Panc1 (cell line): Measurements from ENCODE around the gene HDHD3. TPM values are rescaled to one million over a fixed set of nuclear protein-coding genes. Genes with fewer than 3 reads are reported as not detected.
A peak's percentile ranks its signal among the peaks of the same experiment; 100 is the strongest.

ENCODE experiments used
- ATAC-seq: fragments of 200-7000 bp; cut with Tn5 transposase; 2 replicates; pipeline ENCODE4 v1.9.1; 2020; ENCODE audit warnings: mild to moderate bottlenecking, moderate library complexity
- Bru-seq: library from RNA; stranded (reverse); fragments of 400-500 nt; gene quantifications from one replicate; lab custom pipeline; 2021; lab: Mats Ljungman, UMichigan
- BruChase-seq, 2 experiments: library from RNA; stranded (reverse); fragments of 400-500 nt; gene quantifications; one replicate each; lab custom pipeline; 2021; lab: Mats Ljungman, UMichigan
- BruUV-seq: library from RNA; stranded (reverse); fragments of 400-500 nt; replicated peaks from 2 replicates; lab custom pipeline; 2021; lab: Mats Ljungman, UMichigan
- CTCF ChIA-PET: fragments of 300-600 bp; sonication (Branson Sonifier 250); formaldehyde crosslinking; loops from one replicate; lab custom pipeline; 2022; ENCODE audit warnings: antibody characterized with exemption; lab: Charles Lee
- POLR2A ChIA-PET: fragments of 300-600 bp; sonication (Branson Sonifier 250); formaldehyde crosslinking; loops from one replicate; lab custom pipeline; 2022; ENCODE audit warnings: antibody characterized with exemption; lab: Charles Lee
- DNase-seq: peaks from one replicate; pipeline ENCODE4 v3.0.0-alpha.2; 2010; ENCODE audit warnings: low read depth, low spot score
- H3K27ac ChIP-seq: 2 replicates; pipeline ENCODE4 v1.5.1; 2011; ENCODE audit warnings: mild to moderate bottlenecking, low read length, inconsistent platforms
- H3K27me3 ChIP-seq: fragments of 200-500 bp; sonication (Bioruptor generic); 2 replicates; pipeline ENCODE4 v1.6.0; 2014; ENCODE audit warnings: low read length, inconsistent platforms; ENCODE audit not compliant: control insufficient read depth, insufficient read depth
- H3K36me3 ChIP-seq: fragments of 200-500 bp; sonication (Bioruptor generic); 2 replicates; pipeline ENCODE4 v1.5.1; 2014; ENCODE audit warnings: inconsistent platforms, mild to moderate bottlenecking, low read length, moderate library complexity; ENCODE audit not compliant: control insufficient read depth, insufficient read depth
- H3K4me1 ChIP-seq: 2 replicates; pipeline ENCODE4 v1.5.1; 2011; ENCODE audit warnings: inconsistent platforms, mild to moderate bottlenecking, low read length, moderate library complexity; ENCODE audit not compliant: control insufficient read depth, insufficient read depth
- H3K4me3 ChIP-seq, 2 experiments: 2 replicates each; pipeline ENCODE4 v1.5.1; 2011 to 2012; ENCODE audit warnings: low read depth in 2 of 2, low read length in 2 of 2, mild to moderate bottlenecking in 2 of 2, inconsistent platforms in 1 of 2, moderate library complexity in 1 of 2
- H3K9me3 ChIP-seq: fragments of 200-500 bp; sonication (Bioruptor generic); 2 replicates; pipeline ENCODE4 v1.5.1; 2014; ENCODE audit warnings: low read depth, mild to moderate bottlenecking, inconsistent platforms, low read length, moderate library complexity; ENCODE audit not compliant: control insufficient read depth, insufficient read depth
- CTCF ChIP-seq: fragments of 450-650 bp; IDR thresholded peaks from 2 replicates; pipeline ENCODE4 v1.5.1; 2017; ENCODE audit warnings: mild to moderate bottlenecking
- POLR2AphosphoS5 ChIP-seq: IDR thresholded peaks from 2 replicates; pipeline ENCODE4 v1.6.1; 2012; ENCODE audit warnings: mild to moderate bottlenecking, low read depth, low read length, moderate library complexity
- REST ChIP-seq, 2 experiments: IDR thresholded peaks; 2 replicates each; pipeline ENCODE4 v1.6.1; 2011 to 2012; ENCODE audit warnings: low read depth in 2 of 2, control low read depth in 1 of 2, low read length in 1 of 2, mild to moderate bottlenecking in 1 of 2, moderate library complexity in 1 of 2; ENCODE audit not compliant: insufficient read depth in 1 of 2
- SIN3A ChIP-seq: IDR thresholded peaks from 2 replicates; pipeline ENCODE4 v1.6.1; 2012; ENCODE audit warnings: low read depth, mild to moderate bottlenecking, low read length, moderate library complexity, borderline replicate concordance; ENCODE audit not compliant: insufficient read depth
- TCF7L2 ChIP-seq: IDR thresholded peaks from 2 replicates; pipeline ENCODE4 v1.6.1; 2011; ENCODE audit warnings: mild to moderate bottlenecking, low read depth, low read length, inconsistent platforms
- in situ Hi-C: cut with HindIII; loops from 2 replicates; pipeline ENCODE4 v1.10.0; 2016; ENCODE audit warnings: low sequenced_read_pairs, low pct_unique_long_range_greater_than_20kb
- intact Hi-C: fragments of 100-400 bp; cut with micrococcal nuclease; formaldehyde crosslinking; loops from one replicate; pipeline ENCODE4 v1.10.0; 2022; ENCODE audit not compliant: unreplicated experiment
- long read RNA-seq: library from polyadenylated mRNA; unstranded; transcript quantifications from one replicate; pipeline ENCODE4 v2.0.0, GENCODE V29; 2021; ENCODE audit not compliant: unreplicated experiment
- polyA plus RNA-seq: library from polyadenylated mRNA; unstranded; fragments of >200 nt; gene quantifications from one replicate; pipeline ENCODE4 v1.2.1, GENCODE V29; 2012; ENCODE audit warnings: missing spikeins; ENCODE audit not compliant: insufficient read length
- total RNA-seq: library from RNA; stranded (reverse); gene quantifications from one replicate; pipeline ENCODE4 v1.2.1, GENCODE V29; 2021; ENCODE audit not compliant: unreplicated experiment

The HDHD3 gene
- total RNA-seq (14.5 TPM), Bru-seq, nascent RNA (percentile 62 among the genes with signal in this experiment), BruChase-seq, experiment 1, labeled RNA remaining after a 2-hour chase (percentile 72 among the genes with signal in this experiment), BruChase-seq, experiment 2, labeled RNA remaining after a 6-hour chase (percentile 55 among the genes with signal in this experiment)
- polyA plus RNA-seq = 13.5 TPM
- long read RNA-seq, transcript HDHD3-203 (3 exons, 913 nt) = major isoform, 5 of 13 reads
- long read RNA-seq, partial matches to known transcripts = 0 of 13 reads
- long read RNA-seq, other reads (novel, unspliced or antisense) = 2 of 13 reads

DNA sequence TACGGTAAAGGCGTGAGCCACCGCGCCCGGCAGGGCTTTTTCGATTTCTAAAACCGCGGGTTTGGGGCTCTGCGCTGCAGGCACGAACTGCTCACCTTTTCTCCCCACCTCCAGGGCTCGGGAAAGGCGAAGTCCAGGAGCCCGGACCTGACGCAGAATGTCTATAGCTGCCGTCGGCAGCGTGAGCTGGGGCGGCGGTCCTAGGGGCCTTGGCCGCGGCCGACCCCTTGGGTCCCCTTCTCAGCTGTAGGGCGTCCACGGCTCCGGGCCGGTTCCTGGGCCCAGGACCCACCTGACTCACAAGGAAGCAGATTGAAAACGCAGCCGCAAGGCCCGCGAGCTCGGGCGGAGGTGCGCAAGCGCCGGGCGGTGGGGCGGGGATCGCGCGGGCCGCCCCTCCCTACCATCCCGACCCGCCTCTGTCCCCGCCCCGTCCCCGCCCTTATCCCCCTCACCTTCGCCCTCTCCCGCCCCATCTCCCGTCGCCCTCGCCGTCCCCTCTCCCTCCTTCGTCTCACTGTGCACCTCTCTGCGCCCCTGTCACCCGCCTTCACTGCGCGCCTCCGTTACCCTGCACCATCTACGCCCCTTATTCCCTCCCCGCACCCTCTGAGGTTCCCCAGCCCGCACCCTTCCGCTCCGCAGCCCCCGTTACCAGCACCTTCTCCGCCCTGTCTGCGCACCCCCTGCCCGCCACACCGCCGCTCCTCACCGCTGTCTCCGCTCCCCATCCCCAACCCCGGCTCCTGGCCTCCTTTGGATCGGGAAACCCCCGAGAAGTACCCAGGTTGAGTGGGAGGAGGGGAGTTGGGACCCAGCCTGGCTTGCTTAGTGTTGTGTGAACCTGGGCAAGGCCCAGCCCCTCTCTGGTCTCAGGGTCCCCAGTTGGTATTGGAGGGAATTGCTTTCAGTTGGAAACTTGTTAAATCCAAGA lies at the start of gene HDHD3:
Gene HDHD3, minus strand, starts transcription at position 353 of the 934 bp plus-strand sequence. CDS start 2,632 bp downstream, outside the sequence.
- Histone ChIP-seq H3K27me3 (no peaks in the 10 kb centered on the region), H3K4me3 (peak within 1 kb of the TSS; percentile 76 to 82), H3K9me3 (no peaks in the 10 kb centered on the region), H3K27ac (peak within 1 kb of the TSS; percentile 75), H3K36me3 (no peaks in the 10 kb centered on the region; the same call in 1 of the 2 replicates), H3K4me1 (no peaks in the 10 kb centered on the region; the same call in 1 of the 2 replicates)
- no peak for DNase-seq
- in situ Hi-C loops = no loop called here
- ATAC-seq = peak; percentile 98
- CTCF ChIA-PET = interaction anchor here (0.6 to 0.8 kb wide), 3 partner anchors 95 to 212 kb away, joined by 3 to 4 read pairs (median 3); no protein-coding TSS in a partner anchor
- BruUV-seq = no TSS peak
- TF ChIP-seq POLR2AphosphoS5 = peak; percentile 70; the same call in 1 of the 2 replicates
- TF ChIP-seq CTCF = no peak
- intact Hi-C loops = no loop called here
- POLR2A ChIA-PET = interaction anchor here (0.6 kb wide), 1 partner anchor 107 kb away, joined by 4 read pairs; no protein-coding TSS in a partner anchor

DNA sequence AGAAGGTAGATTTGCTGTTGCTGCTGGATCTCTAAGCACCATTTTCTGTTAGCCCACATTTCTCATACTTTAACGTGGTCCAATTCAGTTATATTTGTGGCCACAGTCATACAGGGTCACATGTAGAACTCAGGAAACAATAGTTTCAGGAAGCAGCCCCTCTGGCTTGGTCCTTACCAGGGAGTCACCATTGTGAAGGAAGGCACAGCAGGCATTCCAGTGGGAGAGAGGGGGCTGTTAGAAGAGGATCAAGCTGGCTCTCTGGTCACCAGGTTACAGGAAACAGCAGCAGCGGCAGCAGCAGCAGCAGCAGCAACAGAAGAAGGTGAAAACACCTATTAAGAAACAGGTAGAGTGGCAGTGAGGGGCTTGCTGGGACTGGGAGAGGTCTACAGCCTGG lies 48.3 kb upstream of the HDHD3 start:
- no peak for ATAC-seq
- no TSS peak for BruUV-seq
- CTCF ChIA-PET = no interaction called here

More for the DNA sequence above, 48.3 kb upstream of the HDHD3 start:
- Histone ChIP-seq H3K27me3 (no peaks in the 10 kb centered on the region), H3K36me3 (no peaks in the 10 kb centered on the region), H3K27ac (no peak overlapping the region), H3K9me3 (no peaks in the 10 kb centered on the region), H3K4me3 (no peak overlapping the region), H3K4me1 (no peaks in the 10 kb centered on the region)
- POLR2A ChIA-PET = no interaction called here
- intact Hi-C loops (no loop called here), in situ Hi-C loops (no loop called here)
- DNase-seq = no peak
- no peak for TF ChIP-seq CTCF
- TF ChIP-seq TCF7L2 = no peak
- TF ChIP-seq POLR2AphosphoS5 = no peak
- no peak for TF ChIP-seq REST (IDR thresholded peaks at IDR 0.05; ENCODE audit: insufficient read depth in 1 of 2, low read depth in 2 of 2, low read length in 1 of 2)
- TF ChIP-seq SIN3A = no peak
